ENCODE data around the gene SIPA1.
"Not testable (repeated sequence)": the region's sequence is repeated elsewhere in the genome, so short reads cannot be mapped to it uniquely, and the experiment has no call there.

The SIPA1 gene

DNA sequence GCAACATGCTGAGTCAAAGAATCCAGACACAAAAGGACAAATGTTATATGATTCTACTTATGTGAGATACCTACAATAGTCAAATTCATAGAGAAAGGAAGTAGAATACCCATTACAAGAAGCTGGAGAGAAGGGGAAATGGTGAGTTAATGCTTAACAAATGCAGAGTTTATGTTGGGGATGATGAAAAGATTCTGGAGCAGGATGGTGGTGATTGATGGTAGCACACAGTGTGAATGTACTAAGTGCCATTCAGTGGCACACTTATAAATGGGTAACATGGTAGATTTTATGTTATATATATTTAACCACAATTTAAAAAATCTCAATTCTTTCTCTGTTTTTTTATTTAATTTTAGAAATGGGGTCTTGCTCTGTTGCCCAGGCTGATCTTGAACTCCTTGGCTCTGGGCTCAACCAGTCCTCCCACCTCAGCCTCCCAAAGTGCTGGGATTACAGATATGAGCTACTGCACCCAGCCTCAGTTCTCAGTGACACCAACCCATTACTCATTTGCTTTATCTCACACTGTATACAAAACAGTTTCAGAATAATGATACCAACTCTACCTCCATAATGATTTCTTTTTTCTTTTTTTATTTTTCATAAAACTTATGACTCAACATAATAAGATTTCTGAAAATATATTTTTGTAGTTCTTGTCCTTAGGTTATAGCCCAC, 34.4 kb downstream of the SIPA1 start:
- Histone ChIP-seq H3K27me3 (ENCODE audit: control insufficient read depth, insufficient read depth, low read length) (no peaks in the 10 kb centered on the region), H3K4me3 (ENCODE audit: low read depth, low read length) (no peak overlapping the region), H3K9me3 (ENCODE audit: control insufficient read depth, insufficient read depth, low read length) (no peaks in the 10 kb centered on the region), H3K9ac (ENCODE audit: low read depth, low read length) (no peak overlapping the region), H3K4me1 (ENCODE audit: control insufficient read depth, insufficient read depth, low read length) (no peaks in the 10 kb centered on the region), H3K27ac (ENCODE audit: low read depth, low read length) (no peak overlapping the region), H3K36me3 (ENCODE audit: control insufficient read depth, insufficient read depth, low read length) (no peaks in the 10 kb centered on the region)

DNA sequence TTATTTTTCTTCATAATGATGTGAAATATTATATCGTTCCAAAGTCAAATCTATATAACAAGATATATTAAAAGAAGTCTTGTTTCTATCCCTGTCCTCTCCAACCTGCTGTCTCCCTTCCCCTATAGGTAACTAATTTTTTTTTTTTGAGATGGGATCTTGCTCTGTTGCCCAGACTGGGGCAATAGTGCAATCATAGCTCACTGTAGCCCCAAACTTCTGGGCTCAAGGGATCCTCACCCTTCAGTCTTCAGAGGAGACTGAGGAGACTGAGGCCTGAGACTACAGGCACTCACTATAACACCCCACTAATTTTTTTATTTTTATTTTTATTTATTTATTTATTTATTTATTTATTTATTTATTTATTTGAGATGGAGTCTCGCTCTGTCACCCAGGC, 35.1 kb downstream of the SIPA1 start:
- Histone ChIP-seq H3K4me1 (ENCODE audit: control insufficient read depth, insufficient read depth, low read length) (no peaks in the 10 kb centered on the region), H3K36me3 (ENCODE audit: control insufficient read depth, insufficient read depth, low read length) (no peaks in the 10 kb centered on the region), H3K27me3 (ENCODE audit: control insufficient read depth, insufficient read depth, low read length) (no peaks in the 10 kb centered on the region), H3K9ac (ENCODE audit: low read depth, low read length) (no peak overlapping the region), H3K9me3 (ENCODE audit: control insufficient read depth, insufficient read depth, low read length) (no peaks in the 10 kb centered on the region), H3K4me3 (ENCODE audit: low read depth, low read length) (no peak overlapping the region), H3K27ac (ENCODE audit: low read depth, low read length) (no peak overlapping the region)

DNA sequence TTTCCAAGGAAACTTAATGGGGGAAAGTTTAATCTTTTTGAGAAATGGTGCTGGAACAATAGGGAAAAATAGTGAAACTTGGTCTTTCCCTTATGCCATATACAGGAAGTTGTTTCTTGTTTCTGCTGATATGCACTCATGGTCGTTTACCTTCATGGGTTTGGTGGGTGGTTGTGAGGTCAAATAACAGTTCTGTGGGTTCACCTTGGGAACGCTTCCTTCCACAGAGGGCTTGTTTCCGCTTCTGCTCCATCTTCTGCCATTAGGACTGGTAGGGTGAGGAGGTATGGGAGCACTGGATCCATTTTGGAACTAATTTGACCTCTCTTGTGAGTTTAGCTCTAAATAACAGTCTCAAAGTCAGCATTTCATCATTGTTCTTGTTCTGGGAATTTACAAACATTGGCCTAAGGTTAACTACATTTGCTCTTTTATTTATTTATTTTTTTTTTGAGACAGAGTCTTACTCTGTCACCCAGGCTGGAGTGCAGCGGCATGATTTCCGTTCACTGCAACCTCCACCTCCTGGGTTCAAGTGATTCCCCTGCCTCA, 42.4 kb downstream of the SIPA1 start:
- no peaks in the 10 kb centered on the region for H3K9me3 ChIP-seq (ENCODE audit: control insufficient read depth, insufficient read depth, low read length)
- no peaks in the 10 kb centered on the region for H3K4me1 ChIP-seq (ENCODE audit: control insufficient read depth, insufficient read depth, low read length)
- no peaks in the 10 kb centered on the region for H3K27me3 ChIP-seq (ENCODE audit: control insufficient read depth, insufficient read depth, low read length)
- no peak overlapping the region for H3K9ac ChIP-seq (ENCODE audit: low read depth, low read length)
- H3K4me3 ChIP-seq (ENCODE audit: low read depth, low read length) = no peak overlapping the region
- H3K36me3 ChIP-seq (ENCODE audit: control insufficient read depth, insufficient read depth, low read length) = no peaks in the 10 kb centered on the region
- H3K27ac ChIP-seq (ENCODE audit: low read depth, low read length) = no peak overlapping the region

DNA sequence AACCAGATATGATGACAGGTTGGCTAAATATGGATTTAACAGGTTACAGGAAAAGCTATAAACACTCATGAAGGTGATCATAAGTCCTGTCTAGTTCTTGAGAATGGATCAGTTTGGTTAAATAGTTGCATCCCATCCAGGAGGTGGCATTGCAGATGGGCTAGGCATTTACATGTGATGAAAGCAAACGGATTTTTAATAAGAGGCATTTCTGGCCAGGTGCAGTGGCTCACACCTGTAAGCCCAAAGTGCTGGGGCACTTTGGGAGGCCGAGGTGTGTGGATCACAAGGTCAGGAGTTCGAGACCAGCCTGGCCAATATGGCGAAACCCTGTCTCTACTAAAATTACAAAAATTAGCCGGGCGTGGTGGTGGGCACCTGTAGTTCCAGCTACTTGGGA, 45.6 kb downstream of the SIPA1 start:
- H3K9me3 ChIP-seq (ENCODE audit: control insufficient read depth, insufficient read depth, low read length); H3K4me3 ChIP-seq (ENCODE audit: low read depth, low read length); H3K4me1 ChIP-seq (ENCODE audit: control insufficient read depth, insufficient read depth, low read length); H3K36me3 ChIP-seq (ENCODE audit: control insufficient read depth, insufficient read depth, low read length); H3K9ac ChIP-seq (ENCODE audit: low read depth, low read length); H3K27ac ChIP-seq (ENCODE audit: low read depth, low read length); H3K27me3 ChIP-seq (ENCODE audit: control insufficient read depth, insufficient read depth, low read length): not testable (repeated sequence)

DNA sequence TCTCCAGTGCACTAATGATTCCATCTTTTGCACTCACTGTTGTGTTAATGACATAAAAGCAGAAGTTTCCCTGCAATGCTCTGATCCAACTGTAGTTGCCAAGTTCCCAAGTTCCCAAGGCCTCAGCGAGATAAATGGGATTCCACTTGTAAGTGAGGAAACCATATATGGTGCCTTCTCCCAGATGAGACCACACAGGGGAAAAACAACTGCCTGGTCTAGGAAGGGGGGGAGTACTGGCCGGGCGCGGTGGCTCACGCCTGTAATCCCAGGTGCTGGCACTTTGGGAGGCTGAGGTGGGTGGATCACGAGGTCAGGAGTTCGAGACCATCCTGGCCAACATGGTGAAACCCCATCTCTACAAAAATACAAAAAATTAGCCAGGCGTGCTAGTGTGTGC, 48.1 kb downstream of the SIPA1 start:
- Histone ChIP-seq H3K9me3 (ENCODE audit: control insufficient read depth, insufficient read depth, low read length) (no peaks in the 10 kb centered on the region), H3K9ac (ENCODE audit: low read depth, low read length) (no peak overlapping the region), H3K27me3 (ENCODE audit: control insufficient read depth, insufficient read depth, low read length) (no peaks in the 10 kb centered on the region), H3K36me3 (ENCODE audit: control insufficient read depth, insufficient read depth, low read length) (no peaks in the 10 kb centered on the region), H3K4me3 (ENCODE audit: low read depth, low read length) (no peak overlapping the region), H3K4me1 (ENCODE audit: control insufficient read depth, insufficient read depth, low read length) (peaks cover 3% of the 10 kb centered on the region; the same call in 1 of the 2 replicates), H3K27ac (ENCODE audit: low read depth, low read length) (no peak overlapping the region)

DNA sequence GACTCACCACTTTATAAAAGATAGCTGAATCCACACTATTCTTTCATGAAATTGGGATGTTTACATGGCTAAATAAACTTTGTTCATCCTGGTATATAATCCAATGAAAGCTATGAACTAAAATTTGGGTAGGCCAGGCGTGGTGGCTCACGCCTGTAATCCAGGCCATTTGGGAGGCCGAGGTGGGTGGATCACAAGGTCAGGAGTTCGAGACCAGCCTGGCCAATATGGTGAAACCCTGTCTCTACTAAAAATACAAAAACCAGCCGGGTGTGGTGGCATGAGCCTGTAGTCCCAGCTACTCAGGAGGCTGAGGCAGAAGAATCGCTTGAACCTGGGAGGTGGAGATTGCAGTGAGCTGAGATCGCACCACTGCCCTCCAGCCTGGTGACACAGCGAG, 53.9 kb downstream of the SIPA1 start:
- H3K27me3 ChIP-seq (ENCODE audit: control insufficient read depth, insufficient read depth, low read length); H3K36me3 ChIP-seq (ENCODE audit: control insufficient read depth, insufficient read depth, low read length); H3K4me3 ChIP-seq (ENCODE audit: low read depth, low read length); H3K27ac ChIP-seq (ENCODE audit: low read depth, low read length); H3K9ac ChIP-seq (ENCODE audit: low read depth, low read length); H3K4me1 ChIP-seq (ENCODE audit: control insufficient read depth, insufficient read depth, low read length); H3K9me3 ChIP-seq (ENCODE audit: control insufficient read depth, insufficient read depth, low read length): not testable (repeated sequence)

DNA sequence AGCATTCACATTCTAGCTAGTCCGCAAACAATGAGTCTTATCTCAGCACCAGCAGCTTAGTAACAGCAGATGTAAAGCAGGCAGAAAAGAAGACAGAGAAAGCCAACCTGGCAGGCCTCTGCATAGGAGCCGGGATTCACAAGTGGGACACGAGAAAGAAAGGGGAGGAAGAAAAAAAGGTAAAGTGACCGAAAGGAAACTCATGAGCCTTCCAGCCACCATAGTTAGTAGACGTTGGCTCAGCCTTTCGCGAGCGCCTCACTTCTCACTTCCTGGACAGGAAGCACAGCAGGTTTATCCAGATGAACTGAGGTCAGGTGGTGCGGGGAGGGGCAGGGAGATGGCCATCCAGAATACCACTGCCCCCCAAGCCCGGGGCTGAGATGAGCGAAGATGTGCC, 54.5 kb downstream of the SIPA1 start:
- Histone ChIP-seq H3K4me3 (ENCODE audit: low read depth, low read length) (no peak overlapping the region), H3K27ac (ENCODE audit: low read depth, low read length) (no peak overlapping the region), H3K9ac (ENCODE audit: low read depth, low read length) (no peak overlapping the region), H3K36me3 (ENCODE audit: control insufficient read depth, insufficient read depth, low read length) (no peaks in the 10 kb centered on the region), H3K4me1 (ENCODE audit: control insufficient read depth, insufficient read depth, low read length) (no peaks in the 10 kb centered on the region; the same call in 1 of the 2 replicates), H3K9me3 (ENCODE audit: control insufficient read depth, insufficient read depth, low read length) (no peaks in the 10 kb centered on the region), H3K27me3 (ENCODE audit: control insufficient read depth, insufficient read depth, low read length) (no peaks in the 10 kb centered on the region)

DNA sequence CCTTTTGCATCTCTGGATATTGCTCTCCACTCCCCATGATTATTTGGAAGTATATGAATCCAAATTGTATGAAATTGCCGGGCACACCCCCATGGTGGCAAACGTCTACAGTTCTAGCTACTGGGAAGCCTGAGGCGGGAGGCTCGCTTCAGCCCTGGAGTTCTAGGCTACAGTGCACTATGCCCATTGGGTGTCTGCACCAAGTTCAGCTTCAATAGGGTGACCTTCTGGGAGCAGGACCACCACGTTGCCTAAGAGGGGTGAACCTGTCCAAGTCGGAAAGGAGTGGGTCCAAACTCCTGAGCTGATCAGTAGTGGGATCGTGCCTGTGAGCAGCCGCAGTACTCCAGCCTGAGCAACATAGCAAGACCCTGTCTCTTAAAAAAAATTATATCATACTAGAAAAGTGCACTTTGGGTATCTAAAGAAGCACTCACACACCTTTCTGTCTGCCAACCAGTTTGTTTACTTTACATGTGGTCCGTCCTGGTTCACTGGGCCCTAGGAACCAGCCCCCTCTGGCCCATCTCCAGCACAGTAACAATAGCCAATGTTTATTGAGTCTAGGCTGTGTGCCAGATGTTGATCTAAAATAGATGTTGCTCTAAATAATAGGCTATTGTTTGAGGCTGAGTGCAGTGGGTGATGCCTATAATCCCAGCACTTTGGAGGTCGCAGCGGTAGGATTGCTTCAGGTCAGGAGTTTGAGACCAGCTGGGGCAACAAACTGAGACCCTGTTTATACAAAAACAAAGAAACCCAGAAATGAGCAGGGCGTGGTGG, 57.7 kb downstream of the SIPA1 start:
- Histone ChIP-seq H3K4me1 (ENCODE audit: control insufficient read depth, insufficient read depth, low read length) (no peaks in the 10 kb centered on the region; the same call in 1 of the 2 replicates), H3K9me3 (ENCODE audit: control insufficient read depth, insufficient read depth, low read length) (no peaks in the 10 kb centered on the region; the same call in 1 of the 2 replicates), H3K36me3 (ENCODE audit: control insufficient read depth, insufficient read depth, low read length) (no peaks in the 10 kb centered on the region), H3K4me3 (ENCODE audit: low read depth, low read length) (no peak overlapping the region), H3K27me3 (ENCODE audit: control insufficient read depth, insufficient read depth, low read length) (no peaks in the 10 kb centered on the region; the same call in 1 of the 2 replicates), H3K27ac (ENCODE audit: low read depth, low read length) (no peak overlapping the region), H3K9ac (ENCODE audit: low read depth, low read length) (no peak overlapping the region)

DNA sequence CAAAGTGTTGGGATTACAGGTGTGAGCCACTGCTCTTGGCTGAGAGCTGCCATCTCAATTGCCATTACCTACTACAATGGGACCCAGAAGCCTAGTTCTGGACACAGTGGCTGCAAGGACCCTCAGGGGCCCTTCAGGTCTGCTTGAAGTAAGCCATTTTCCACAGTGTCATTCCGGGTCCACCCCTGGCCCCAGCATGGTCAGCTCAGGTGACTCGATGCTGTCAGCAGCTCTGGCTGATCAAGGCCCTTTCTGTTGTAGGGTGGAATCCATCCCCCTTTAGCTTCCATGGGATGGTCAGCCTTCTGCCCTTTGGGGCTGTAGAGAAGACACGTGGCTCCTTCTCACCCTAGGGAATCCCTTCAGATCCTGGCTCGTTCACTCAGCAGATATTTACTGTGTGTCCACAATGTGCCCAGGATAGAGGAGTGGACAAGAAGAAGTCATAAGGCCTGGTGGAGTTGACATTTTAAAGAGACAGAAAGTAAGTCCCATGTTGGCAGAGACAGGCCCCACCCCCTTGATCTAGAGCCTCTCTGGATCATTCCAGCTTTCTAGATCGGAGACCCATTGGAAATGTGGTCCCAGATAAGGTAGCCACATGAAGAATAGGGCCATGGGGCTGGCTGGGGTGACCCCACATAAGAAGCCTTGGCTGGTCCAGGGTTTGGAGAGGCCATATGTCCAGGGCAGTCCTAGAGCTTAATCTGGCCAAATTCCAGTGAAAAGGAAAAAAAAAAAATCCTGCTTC, 59.1 kb downstream of the SIPA1 start:
- no peaks in the 10 kb centered on the region; the same call in 1 of the 2 replicates for H3K27me3 ChIP-seq (ENCODE audit: control insufficient read depth, insufficient read depth, low read length)
- no peaks in the 10 kb centered on the region for H3K36me3 ChIP-seq (ENCODE audit: control insufficient read depth, insufficient read depth, low read length)
- H3K4me1 ChIP-seq (ENCODE audit: control insufficient read depth, insufficient read depth, low read length) = no peaks in the 10 kb centered on the region; the same call in 1 of the 2 replicates
- H3K9ac ChIP-seq (ENCODE audit: low read depth, low read length) = no peak overlapping the region
- H3K27ac ChIP-seq (ENCODE audit: low read depth, low read length) = no peak overlapping the region
- H3K4me3 ChIP-seq (ENCODE audit: low read depth, low read length) = no peak overlapping the region
- H3K9me3 ChIP-seq (ENCODE audit: control insufficient read depth, insufficient read depth, low read length) = no peaks in the 10 kb centered on the region; the same call in 1 of the 2 replicates

DNA sequence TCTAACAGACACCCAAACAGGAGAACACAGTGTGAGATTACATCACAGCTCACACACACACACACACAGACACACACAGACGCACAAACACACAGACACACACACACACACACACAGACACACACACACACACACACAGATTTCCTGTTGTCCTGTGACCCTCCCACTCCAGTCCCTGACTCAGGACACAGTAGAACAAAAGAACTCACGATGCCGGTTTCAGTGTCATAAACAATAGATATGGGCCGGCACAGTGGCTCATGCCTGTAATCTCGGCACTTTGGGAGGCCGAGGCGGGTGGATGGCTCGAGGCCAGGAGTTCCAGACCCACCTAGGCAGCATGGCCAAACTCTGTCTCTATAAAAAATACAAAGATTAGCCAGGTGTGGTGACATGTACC, 60.3 kb downstream of the SIPA1 start:
- no peak overlapping the region for H3K4me3 ChIP-seq (ENCODE audit: low read depth, low read length)
- H3K36me3 ChIP-seq (ENCODE audit: control insufficient read depth, insufficient read depth, low read length) = no peaks in the 10 kb centered on the region

More for the DNA sequence above, 60.3 kb downstream of the SIPA1 start:
- no peaks in the 10 kb centered on the region; the same call in 1 of the 2 replicates for H3K27me3 ChIP-seq (ENCODE audit: control insufficient read depth, insufficient read depth, low read length)
- H3K27ac ChIP-seq (ENCODE audit: low read depth, low read length) = no peak overlapping the region
- H3K9me3 ChIP-seq (ENCODE audit: control insufficient read depth, insufficient read depth, low read length) = no peaks in the 10 kb centered on the region; the same call in 1 of the 2 replicates
- no peaks in the 10 kb centered on the region for H3K4me1 ChIP-seq (ENCODE audit: control insufficient read depth, insufficient read depth, low read length)
- no peak overlapping the region for H3K9ac ChIP-seq (ENCODE audit: low read depth, low read length)

All from HUES48 (cell line).